ENCODE results near the gene SLC4A1AP. TPM values are rescaled to one million over a fixed set of nuclear protein-coding genes. Genes with fewer than 3 reads are reported as not detected.

The SLC4A1AP gene
- total RNA-seq, 1 donor from 2014 or later, result 19.1 TPM

DNA sequence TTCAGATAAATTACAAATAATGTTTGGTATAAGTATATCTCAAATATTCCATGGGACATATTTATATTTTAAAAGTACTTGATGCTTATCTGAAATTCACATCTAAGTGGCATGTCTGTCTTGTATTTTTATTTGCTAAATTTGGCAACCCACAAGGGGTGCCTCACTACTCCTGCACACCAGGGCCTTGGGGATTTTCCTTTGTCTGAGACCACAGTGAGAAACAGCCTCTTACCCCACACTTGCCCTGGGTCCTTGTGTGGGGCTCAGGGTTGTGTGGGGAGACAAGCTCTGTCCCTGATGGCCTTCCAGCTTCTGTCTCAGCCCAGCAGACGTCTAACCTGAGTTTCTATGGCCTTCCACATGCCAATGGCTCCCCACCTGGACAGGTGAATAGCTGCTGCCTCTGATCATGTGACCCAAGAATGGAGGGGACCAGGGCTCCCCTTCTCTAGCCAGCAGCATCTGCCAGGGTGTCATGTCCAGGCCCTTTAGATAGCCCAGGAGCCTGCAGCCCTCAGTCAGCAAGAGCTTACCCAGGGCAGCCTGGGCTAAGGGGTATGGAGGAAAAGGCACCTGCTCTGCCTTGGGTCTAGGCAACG lies 58.3 kb downstream of the SLC4A1AP start:
- no peak for DNase-seq (ENCODE audit: low spot score in 2 of 2, unreplicated experiment in 2 of 2)
- no peaks in the 10 kb centered on the region for H3K36me3 Mint-ChIP-seq
- H3K4me1 Mint-ChIP-seq, result peaks cover 19% of the 10 kb centered on the region
- no peak overlapping the region for H3K27ac Mint-ChIP-seq
- H3K4me3 Mint-ChIP-seq, result no peak overlapping the region
- H3K9me3 Mint-ChIP-seq, result no peaks in the 10 kb centered on the region
- TF ChIP-seq, protein P1, sequence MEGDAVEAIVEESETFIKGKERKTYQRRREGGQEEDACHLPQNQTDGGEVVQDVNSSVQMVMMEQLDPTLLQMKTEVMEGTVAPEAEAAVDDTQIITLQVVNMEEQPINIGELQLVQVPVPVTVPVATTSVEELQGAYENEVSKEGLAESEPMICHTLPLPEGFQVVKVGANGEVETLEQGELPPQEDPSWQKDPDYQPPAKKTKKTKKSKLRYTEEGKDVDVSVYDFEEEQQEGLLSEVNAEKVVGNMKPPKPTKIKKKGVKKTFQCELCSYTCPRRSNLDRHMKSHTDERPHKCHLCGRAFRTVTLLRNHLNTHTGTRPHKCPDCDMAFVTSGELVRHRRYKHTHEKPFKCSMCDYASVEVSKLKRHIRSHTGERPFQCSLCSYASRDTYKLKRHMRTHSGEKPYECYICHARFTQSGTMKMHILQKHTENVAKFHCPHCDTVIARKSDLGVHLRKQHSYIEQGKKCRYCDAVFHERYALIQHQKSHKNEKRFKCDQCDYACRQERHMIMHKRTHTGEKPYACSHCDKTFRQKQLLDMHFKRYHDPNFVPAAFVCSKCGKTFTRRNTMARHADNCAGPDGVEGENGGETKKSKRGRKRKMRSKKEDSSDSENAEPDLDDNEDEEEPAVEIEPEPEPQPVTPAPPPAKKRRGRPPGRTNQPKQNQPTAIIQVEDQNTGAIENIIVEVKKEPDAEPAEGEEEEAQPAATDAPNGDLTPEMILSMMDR (IDR thresholded peaks at IDR 0.05; ENCODE audit: unreplicated experiment), result no peak
- peaks cover 3% of the 10 kb centered on the region for H3K27me3 Mint-ChIP-seq (ENCODE audit: low read depth)

DNA sequence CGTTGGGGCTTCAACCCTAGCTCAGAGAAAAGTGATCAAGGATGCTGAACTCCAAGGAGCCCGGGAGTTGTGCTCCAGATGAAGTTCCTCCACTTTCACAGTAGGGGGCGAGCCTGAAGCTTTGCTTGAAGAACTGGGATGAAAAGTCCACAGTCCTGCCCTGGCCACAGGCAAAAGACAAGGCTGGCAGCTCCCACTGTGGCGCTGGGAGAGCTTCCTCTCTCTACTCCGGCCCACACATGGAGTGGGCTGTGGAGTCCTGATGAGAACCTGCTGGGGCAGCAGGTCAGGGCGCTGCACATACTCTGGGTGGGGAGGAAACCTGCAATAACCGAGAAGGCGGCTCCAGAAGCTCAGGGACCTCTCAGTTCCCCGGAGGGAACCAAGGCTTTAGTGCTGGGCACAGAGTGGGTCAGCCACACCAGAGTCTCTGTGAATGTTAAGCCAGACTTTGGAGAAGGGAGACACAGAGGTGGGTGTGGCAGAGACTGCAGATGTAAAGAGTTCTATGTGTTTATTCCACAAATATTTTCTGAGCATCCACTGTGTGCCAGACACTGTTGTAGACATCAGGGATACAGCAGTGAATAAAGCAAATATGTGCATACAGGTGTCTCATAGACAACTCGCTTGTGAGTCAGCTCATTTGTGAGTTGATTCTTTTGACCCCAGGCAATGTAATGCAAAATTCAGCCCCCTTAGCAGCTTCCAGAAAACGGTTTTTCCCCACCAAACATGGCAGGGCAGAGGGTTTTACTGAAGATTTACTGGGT lies 59.9 kb downstream of the SLC4A1AP start:
- Mint-ChIP-seq H3K9me3 (no peaks in the 10 kb centered on the region), H3K27ac (peak overlapping the region; percentile 67), H3K27me3 (ENCODE audit: low read depth) (peaks cover 3% of the 10 kb centered on the region), H3K4me3 (no peak overlapping the region), H3K36me3 (no peaks in the 10 kb centered on the region), H3K4me1 (peaks cover 18% of the 10 kb centered on the region)
- DNase-seq (ENCODE audit: low spot score in 2 of 2, unreplicated experiment in 2 of 2), result peak in 1 of 2 experiments; percentile 63
- TF ChIP-seq, protein P1 (IDR thresholded peaks at IDR 0.05; ENCODE audit: unreplicated experiment), result peak; percentile 85

DNA sequence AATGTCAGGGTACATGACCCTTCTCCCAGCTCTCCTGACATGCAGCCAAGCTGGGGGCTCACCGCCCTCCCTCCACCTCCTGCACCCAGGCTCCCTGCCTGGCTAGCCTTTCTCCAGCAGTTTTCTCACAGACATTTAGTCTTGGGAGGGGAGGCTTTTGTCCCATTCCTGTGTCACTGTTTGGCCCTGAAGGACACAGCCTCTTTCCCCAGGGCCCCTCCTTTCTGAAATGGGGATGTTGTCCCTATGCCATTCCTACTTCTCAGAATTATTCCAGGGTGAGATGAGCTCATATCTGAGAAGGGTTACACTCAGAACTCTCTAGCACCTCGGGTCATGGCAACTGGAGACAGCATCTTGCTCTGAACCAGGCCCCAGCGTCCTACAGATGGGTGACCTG lies 60.5 kb downstream of the SLC4A1AP start:
- Mint-ChIP-seq H3K27me3 (ENCODE audit: low read depth) (peaks cover 3% of the 10 kb centered on the region), H3K36me3 (no peaks in the 10 kb centered on the region), H3K9me3 (no peaks in the 10 kb centered on the region), H3K4me3 (no peak overlapping the region), H3K27ac (no peak overlapping the region), H3K4me1 (peaks cover 18% of the 10 kb centered on the region)
- no peak for DNase-seq (ENCODE audit: low spot score in 2 of 2, unreplicated experiment in 2 of 2)
- TF ChIP-seq, protein P1 (IDR thresholded peaks at IDR 0.05; ENCODE audit: unreplicated experiment), result no peak

DNA sequence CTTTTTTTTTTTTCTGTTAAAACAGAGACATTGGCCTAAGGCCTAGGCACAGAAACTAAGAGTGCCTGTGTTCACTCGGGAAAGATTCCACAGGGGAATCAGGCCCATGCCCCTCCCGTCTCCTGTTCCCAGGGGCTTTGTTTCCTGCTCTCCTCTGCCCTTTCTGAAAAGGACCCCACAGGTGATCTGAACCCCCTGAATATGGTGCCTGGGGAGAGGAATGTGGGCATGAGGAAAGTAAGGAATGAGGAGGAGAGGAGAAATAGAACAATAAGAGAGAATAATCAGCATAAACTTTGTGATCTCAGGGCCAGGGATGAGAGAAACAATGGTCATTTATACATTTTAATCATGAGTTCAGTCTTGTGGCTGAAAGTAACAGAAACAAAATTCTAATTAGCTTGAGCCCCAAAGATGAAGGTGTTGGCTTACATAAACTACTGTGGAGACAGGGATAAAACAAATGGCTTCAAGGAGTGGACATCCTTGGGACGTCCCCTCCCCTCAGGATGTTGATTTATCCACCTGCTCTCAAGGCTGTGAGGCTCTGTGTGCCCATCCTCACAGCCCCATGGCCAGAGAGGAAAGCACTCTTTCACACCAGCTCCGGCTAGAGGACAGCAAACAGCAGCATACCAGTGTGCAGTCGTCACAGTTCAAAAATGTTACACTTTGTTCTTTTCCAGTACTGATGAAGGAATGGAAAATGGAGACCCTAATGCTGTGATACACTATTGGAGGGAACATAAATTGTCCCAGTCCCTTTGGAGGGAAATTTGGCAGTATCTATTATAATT lies 61.4 kb downstream of the SLC4A1AP start:
- Mint-ChIP-seq H3K27ac (peak overlapping the region; percentile 77), H3K36me3 (no peaks in the 10 kb centered on the region), H3K4me3 (no peak overlapping the region), H3K9me3 (no peaks in the 10 kb centered on the region), H3K4me1 (peaks cover 18% of the 10 kb centered on the region), H3K27me3 (ENCODE audit: low read depth) (peaks cover 3% of the 10 kb centered on the region)
- TF ChIP-seq, protein P1 (IDR thresholded peaks at IDR 0.05; ENCODE audit: unreplicated experiment), result no peak
- no peak for DNase-seq (ENCODE audit: low spot score in 2 of 2, unreplicated experiment in 2 of 2)

DNA sequence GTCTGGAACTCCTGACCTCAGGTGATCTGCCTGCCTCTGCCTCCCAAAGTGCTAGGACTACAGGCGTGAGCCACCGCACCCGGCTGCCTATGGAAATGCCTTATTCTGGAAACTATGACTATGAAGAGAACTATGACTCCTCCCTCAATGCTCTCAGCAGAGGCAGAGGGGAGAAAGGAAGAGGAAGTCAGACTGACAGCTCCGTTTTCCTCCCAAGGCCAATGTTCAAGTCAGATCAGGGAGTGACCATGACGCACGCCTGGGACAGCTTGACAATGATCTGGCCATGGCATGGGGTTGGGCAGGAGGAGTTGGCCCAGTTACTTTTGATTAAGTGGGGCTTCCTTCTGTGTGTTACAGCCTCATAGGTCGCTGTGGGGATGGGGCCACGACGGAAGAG lies 63.6 kb downstream of the SLC4A1AP start:
- Mint-ChIP-seq H3K4me3 (no peak overlapping the region), H3K9me3 (no peaks in the 10 kb centered on the region), H3K27ac (no peak overlapping the region), H3K4me1 (peaks cover 18% of the 10 kb centered on the region), H3K27me3 (ENCODE audit: low read depth) (no peaks in the 10 kb centered on the region), H3K36me3 (no peaks in the 10 kb centered on the region)
- DNase-seq (ENCODE audit: low spot score in 2 of 2, unreplicated experiment in 2 of 2), result no peak
- TF ChIP-seq, protein P1 (IDR thresholded peaks at IDR 0.05; ENCODE audit: unreplicated experiment), result no peak

Measured in mesothelial cell of epicardium (in vitro differentiated cells).